ENCODE data around the gene APOBEC3G. TPM values are rescaled to one million over a fixed set of nuclear protein-coding genes. Genes with fewer than 3 reads are reported as not detected.
A peak's percentile ranks its signal among the peaks of the same experiment; 100 is the strongest.

Gene APOBEC3G
- total and polyA plus RNA-seq, 10 of the 15 experiments (the other 5 are each of a cell fraction or from before 2014, with no cell fraction given): 103 to 232 (median 152) TPM

DNA sequence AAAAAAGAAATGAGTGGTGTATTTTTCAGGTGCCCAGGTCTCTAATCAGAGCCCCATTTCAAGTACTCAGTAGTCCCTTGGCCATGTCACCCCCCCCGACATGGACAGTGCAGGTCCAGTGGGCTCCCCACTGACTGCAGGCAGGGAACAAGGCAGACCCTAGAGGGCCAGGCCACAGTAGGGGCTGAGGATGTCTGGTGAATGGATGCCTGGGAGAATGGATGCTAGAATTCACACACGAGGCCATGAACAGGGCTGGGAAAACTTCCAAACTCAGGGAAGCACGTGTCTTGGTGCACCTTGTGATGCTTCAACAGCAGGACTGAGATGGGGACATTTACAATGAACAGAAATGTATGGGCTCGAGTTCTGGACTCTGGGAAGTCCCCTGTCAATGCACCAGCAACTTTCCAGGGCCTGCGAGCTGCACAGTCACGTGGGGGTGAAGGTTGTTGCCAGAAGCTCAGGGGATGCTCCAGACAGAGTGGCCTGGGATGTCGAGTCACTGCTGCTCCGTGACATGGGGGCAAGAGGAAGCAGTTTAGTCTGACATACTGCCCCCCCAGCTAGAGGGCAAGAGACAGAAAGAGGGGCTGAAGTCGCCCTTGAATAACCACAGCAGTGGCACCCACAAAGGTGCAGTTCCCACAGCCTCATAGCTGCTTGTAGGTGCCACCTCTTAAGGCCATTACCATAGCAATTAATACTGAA, 3.1 kb downstream of the APOBEC3G start (continued):
- TF ChIP-seq, protein P1, sequence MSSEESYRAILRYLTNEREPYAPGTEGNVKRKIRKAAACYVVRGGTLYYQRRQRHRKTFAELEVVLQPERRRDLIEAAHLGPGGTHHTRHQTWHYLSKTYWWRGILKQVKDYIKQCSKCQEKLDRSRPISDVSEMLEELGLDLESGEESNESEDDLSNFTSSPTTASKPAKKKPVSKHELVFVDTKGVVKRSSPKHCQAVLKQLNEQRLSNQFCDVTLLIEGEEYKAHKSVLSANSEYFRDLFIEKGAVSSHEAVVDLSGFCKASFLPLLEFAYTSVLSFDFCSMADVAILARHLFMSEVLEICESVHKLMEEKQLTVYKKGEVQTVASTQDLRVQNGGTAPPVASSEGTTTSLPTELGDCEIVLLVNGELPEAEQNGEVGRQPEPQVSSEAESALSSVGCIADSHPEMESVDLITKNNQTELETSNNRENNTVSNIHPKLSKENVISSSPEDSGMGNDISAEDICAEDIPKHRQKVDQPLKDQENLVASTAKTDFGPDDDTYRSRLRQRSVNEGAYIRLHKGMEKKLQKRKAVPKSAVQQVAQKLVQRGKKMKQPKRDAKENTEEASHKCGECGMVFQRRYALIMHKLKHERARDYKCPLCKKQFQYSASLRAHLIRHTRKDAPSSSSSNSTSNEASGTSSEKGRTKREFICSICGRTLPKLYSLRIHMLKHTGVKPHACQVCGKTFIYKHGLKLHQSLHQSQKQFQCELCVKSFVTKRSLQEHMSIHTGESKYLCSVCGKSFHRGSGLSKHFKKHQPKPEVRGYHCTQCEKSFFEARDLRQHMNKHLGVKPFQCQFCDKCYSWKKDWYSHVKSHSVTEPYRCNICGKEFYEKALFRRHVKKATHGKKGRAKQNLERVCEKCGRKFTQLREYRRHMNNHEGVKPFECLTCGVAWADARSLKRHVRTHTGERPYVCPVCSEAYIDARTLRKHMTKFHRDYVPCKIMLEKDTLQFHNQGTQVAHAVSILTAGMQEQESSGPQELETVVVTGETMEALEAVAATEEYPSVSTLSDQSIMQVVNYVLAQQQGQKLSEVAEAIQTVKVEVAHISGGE (CRISPR knock-in tag; IDR thresholded peaks at IDR 0.05): no peak
- no peak for TF ChIP-seq CHD2 (IDR thresholded peaks at IDR 0.05; ENCODE audit: borderline replicate concordance, low read depth, low read length)
- TF ChIP-seq, protein P2, sequence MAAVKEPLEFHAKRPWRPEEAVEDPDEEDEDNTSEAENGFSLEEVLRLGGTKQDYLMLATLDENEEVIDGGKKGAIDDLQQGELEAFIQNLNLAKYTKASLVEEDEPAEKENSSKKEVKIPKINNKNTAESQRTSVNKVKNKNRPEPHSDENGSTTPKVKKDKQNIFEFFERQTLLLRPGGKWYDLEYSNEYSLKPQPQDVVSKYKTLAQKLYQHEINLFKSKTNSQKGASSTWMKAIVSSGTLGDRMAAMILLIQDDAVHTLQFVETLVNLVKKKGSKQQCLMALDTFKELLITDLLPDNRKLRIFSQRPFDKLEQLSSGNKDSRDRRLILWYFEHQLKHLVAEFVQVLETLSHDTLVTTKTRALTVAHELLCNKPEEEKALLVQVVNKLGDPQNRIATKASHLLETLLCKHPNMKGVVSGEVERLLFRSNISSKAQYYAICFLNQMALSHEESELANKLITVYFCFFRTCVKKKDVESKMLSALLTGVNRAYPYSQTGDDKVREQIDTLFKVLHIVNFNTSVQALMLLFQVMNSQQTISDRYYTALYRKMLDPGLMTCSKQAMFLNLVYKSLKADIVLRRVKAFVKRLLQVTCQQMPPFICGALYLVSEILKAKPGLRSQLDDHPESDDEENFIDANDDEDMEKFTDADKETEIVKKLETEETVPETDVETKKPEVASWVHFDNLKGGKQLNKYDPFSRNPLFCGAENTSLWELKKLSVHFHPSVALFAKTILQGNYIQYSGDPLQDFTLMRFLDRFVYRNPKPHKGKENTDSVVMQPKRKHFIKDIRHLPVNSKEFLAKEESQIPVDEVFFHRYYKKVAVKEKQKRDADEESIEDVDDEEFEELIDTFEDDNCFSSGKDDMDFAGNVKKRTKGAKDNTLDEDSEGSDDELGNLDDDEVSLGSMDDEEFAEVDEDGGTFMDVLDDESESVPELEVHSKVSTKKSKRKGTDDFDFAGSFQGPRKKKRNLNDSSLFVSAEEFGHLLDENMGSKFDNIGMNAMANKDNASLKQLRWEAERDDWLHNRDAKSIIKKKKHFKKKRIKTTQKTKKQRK (IDR thresholded peaks at IDR 0.05; ENCODE audit: low read depth, low read length): no peak
- TF ChIP-seq EGR1 (IDR thresholded peaks at IDR 0.05; ENCODE audit: borderline replicate concordance in 1 of 2, low read depth in 2 of 2, low read length in 2 of 2): no peak
- peak in 1 of 2 experiments; percentile 25; a peak in 1 of 4 replicates for TF ChIP-seq IKZF2 (IDR thresholded peaks at IDR 0.05)
- no peak for TF ChIP-seq TAF1 (IDR thresholded peaks at IDR 0.05; ENCODE audit: borderline replicate concordance, low read depth, low read length)
- no peak for TF ChIP-seq MEF2A (IDR thresholded peaks at IDR 0.05; ENCODE audit: insufficient read depth, low read depth, low read length)
- TF ChIP-seq POLR2AphosphoS2 (IDR thresholded peaks at IDR 0.05; ENCODE audit: low read depth, low read length): 0 out of 2 replicates have a peak, but pooled peaks have one; percentile 9
- no peak for TF ChIP-seq SMAD1 (IDR thresholded peaks at IDR 0.05; ENCODE audit: low read depth, partially characterized antibody)
- no peak for TF ChIP-seq SMC3 (IDR thresholded peaks at IDR 0.05; ENCODE audit: borderline replicate concordance, low read length)
- peak; percentile 42 for TF ChIP-seq NBN (IDR thresholded peaks at IDR 0.05)
- TF ChIP-seq, protein P3, sequence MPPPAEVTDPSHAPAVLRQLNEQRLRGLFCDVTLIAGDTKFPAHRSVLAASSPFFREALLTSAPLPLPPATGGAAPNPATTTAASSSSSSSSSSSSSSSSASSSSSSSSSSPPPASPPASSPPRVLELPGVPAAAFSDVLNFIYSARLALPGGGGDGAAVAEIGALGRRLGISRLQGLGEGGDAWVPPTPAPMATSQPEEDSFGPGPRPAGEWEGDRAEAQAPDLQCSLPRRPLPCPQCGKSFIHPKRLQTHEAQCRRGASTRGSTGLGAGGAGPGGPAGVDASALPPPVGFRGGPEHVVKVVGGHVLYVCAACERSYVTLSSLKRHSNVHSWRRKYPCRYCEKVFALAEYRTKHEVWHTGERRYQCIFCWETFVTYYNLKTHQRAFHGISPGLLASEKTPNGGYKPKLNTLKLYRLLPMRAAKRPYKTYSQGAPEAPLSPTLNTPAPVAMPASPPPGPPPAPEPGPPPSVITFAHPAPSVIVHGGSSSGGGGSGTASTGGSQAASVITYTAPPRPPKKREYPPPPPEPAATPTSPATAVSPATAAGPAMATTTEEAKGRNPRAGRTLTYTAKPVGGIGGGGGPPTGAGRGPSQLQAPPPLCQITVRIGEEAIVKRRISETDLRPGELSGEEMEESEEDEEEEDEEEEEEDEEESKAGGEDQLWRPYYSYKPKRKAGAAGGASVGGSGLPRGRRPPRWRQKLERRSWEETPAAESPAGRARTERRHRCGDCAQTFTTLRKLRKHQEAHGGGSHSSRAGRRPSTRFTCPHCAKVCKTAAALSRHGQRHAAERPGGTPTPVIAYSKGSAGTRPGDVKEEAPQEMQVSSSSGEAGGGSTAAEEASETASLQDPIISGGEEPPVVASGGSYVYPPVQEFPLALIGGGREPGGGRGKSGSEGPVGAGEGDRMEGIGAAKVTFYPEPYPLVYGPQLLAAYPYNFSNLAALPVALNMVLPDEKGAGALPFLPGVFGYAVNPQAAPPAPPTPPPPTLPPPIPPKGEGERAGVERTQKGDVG (CRISPR knock-in tag; IDR thresholded peaks at IDR 0.05): no peak
- peak; percentile 91 for TF ChIP-seq RAD51 (IDR thresholded peaks at IDR 0.05)
- TF ChIP-seq CTCF (IDR thresholded peaks at IDR 0.05 in 2 of 3, conservative IDR thresholded peaks at IDR 0.05 in 1 of 3; ENCODE audit: control insufficient read depth in 2 of 3, extremely low read depth in 1 of 3, insufficient read depth in 1 of 3, low read depth in 3 of 3, low read length in 3 of 3): no peak
- TF ChIP-seq POLR2AphosphoS5 (IDR thresholded peaks at IDR 0.05; ENCODE audit: low read length): no peak
- TF ChIP-seq SREBF1 (IDR thresholded peaks at IDR 0.05; ENCODE audit: low read length): no peak
- TF ChIP-seq CREB1 (IDR thresholded peaks at IDR 0.05; ENCODE audit: low read depth): no peak
- no peak for TF ChIP-seq TARDBP (IDR thresholded peaks at IDR 0.05; ENCODE audit: borderline replicate concordance)
